ENCODE data around the gene TP53I13.

Gene TP53I13

DNA sequence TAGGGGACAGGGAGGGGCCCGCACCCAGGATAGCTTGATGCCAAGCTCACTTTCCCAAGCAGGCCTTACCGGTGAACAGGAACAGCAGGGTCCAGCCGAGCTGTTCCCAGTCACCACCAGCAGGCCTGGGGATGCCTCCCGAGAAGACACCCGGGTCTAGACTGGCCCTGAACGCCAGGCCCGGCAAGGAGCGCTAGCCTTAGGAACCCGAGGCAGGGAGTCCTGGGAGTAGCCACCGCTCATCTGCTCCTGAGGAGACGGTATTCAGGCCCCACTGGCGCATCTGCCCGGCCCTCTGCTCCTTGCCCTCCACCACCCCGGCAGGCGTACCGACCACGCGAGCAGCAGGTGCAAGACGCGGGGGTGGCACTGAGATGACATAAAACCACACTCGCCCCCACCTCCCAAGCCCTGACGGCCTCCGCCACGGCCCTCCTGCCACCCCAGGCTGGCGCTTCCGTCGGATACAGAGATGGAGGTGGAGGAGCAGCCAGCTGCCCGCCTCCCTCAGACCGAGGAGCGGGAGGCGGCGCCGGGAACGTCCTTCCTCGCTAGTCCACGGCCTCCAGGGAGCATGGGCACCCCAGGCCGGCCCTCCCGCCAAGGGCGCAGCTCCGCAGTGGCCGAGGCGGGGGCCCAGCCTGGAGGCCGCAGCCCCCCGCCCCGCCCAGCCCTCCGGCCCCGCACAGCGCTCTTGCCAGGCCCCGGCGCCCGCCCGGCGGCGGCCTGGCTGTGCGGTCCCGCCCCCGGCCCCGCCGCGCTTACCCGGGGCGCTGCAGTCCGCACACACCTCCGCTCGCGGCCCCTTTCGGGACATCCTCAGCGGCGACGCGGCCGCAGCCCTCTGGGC lies 20.3 kb downstream of the TP53I13 start (continued):
- TF ChIP-seq ZNF48 (tag by site-specific recombination; IDR thresholded peaks at IDR 0.05) (no peak), ZNF416 (tag by site-specific recombination; IDR thresholded peaks at IDR 0.05) (no peak), ZNF138 (tag by site-specific recombination; IDR thresholded peaks at IDR 0.05; ENCODE audit: borderline replicate concordance) (no peak), ZNF580 (tag by site-specific recombination; IDR thresholded peaks at IDR 0.05) (no peak), ZNF202 (tag by site-specific recombination; IDR thresholded peaks at IDR 0.05; ENCODE audit: borderline replicate concordance) (no peak), BCL11B (tag by site-specific recombination; IDR thresholded peaks at IDR 0.05; ENCODE audit: low read depth) (no peak), ZBTB48 (tag by site-specific recombination; IDR thresholded peaks at IDR 0.05) (no peak), ZBTB17 (tag by site-specific recombination; IDR thresholded peaks at IDR 0.05) (peak; percentile 85), ZNF670 (tag by site-specific recombination; IDR thresholded peaks at IDR 0.05; ENCODE audit: low read depth) (no peak), ZNF19 (tag by site-specific recombination; IDR thresholded peaks at IDR 0.05; ENCODE audit: low read depth) (no peak), ZBTB20 (tag by site-specific recombination; IDR thresholded peaks at IDR 0.05) (peak; percentile 75), ZNF146 (tag by site-specific recombination; IDR thresholded peaks at IDR 0.05) (no peak), ZNF621 (tag by site-specific recombination; IDR thresholded peaks at IDR 0.05) (no peak), ZNF266 (tag by site-specific recombination; IDR thresholded peaks at IDR 0.05; ENCODE audit: low read depth) (no peak), ZNF521 (tag by site-specific recombination; IDR thresholded peaks at IDR 0.05) (no peak), REPIN1 (tag by site-specific recombination; IDR thresholded peaks at IDR 0.05; ENCODE audit: low read depth) (no peak), CTCF (tag by site-specific recombination; IDR thresholded peaks at IDR 0.05) (peak; percentile 19; the same call in 1 of the 2 replicates), ZNF518A (tag by site-specific recombination; conservative IDR thresholded peaks at IDR 0.05; ENCODE audit: low read depth) (no peak), ZNF501 (tag by site-specific recombination; IDR thresholded peaks at IDR 0.05) (no peak), ZFP37 (tag by site-specific recombination; IDR thresholded peaks at IDR 0.05) (no peak), ZBTB6 (tag by site-specific recombination; IDR thresholded peaks at IDR 0.05) (no peak), ZEB2 (tag by site-specific recombination; IDR thresholded peaks at IDR 0.05) (peak; percentile 68; the same call in 1 of the 2 replicates), ZNF585B (tag by site-specific recombination; IDR thresholded peaks at IDR 0.05) (no peak), ZBTB1 (tag by site-specific recombination; IDR thresholded peaks at IDR 0.05) (no peak), BCL11A (tag by site-specific recombination; IDR thresholded peaks at IDR 0.05; ENCODE audit: low read depth) (no peak), ZNF121 (tag by site-specific recombination; IDR thresholded peaks at IDR 0.05) (no peak), ZNF658 (tag by site-specific recombination; IDR thresholded peaks at IDR 0.05) (no peak), HOXD13 (CRISPR knock-in tag; IDR thresholded peaks at IDR 0.05; ENCODE audit: borderline replicate concordance) (no peak)
- TF ChIP-seq, protein P1, sequence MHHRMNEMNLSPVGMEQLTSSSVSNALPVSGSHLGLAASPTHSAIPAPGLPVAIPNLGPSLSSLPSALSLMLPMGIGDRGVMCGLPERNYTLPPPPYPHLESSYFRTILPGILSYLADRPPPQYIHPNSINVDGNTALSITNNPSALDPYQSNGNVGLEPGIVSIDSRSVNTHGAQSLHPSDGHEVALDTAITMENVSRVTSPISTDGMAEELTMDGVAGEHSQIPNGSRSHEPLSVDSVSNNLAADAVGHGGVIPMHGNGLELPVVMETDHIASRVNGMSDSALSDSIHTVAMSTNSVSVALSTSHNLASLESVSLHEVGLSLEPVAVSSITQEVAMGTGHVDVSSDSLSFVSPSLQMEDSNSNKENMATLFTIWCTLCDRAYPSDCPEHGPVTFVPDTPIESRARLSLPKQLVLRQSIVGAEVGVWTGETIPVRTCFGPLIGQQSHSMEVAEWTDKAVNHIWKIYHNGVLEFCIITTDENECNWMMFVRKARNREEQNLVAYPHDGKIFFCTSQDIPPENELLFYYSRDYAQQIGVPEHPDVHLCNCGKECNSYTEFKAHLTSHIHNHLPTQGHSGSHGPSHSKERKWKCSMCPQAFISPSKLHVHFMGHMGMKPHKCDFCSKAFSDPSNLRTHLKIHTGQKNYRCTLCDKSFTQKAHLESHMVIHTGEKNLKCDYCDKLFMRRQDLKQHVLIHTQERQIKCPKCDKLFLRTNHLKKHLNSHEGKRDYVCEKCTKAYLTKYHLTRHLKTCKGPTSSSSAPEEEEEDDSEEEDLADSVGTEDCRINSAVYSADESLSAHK (tag by site-specific recombination; IDR thresholded peaks at IDR 0.05), result no peak

All from HEK293 (cell line).